T-helper 2 cell (primary cell): Measurements from ENCODE around the gene COL4A3.

Experiments
- DNase-seq, 5 experiments: peaks; one replicate each; pipeline versions ENCODE4 v3.0.0 to v3.0.0-alpha.2; 2012 to 2022
- total RNA-seq, 2 donors: gene quantifications; one replicate each; lab custom pipeline; 2026; lab: John Stamatoyannopoulos, UW

COL4A3 gene
- 0.13 to 0.31 reads per million in 2 donors for total RNA-seq

DNA sequence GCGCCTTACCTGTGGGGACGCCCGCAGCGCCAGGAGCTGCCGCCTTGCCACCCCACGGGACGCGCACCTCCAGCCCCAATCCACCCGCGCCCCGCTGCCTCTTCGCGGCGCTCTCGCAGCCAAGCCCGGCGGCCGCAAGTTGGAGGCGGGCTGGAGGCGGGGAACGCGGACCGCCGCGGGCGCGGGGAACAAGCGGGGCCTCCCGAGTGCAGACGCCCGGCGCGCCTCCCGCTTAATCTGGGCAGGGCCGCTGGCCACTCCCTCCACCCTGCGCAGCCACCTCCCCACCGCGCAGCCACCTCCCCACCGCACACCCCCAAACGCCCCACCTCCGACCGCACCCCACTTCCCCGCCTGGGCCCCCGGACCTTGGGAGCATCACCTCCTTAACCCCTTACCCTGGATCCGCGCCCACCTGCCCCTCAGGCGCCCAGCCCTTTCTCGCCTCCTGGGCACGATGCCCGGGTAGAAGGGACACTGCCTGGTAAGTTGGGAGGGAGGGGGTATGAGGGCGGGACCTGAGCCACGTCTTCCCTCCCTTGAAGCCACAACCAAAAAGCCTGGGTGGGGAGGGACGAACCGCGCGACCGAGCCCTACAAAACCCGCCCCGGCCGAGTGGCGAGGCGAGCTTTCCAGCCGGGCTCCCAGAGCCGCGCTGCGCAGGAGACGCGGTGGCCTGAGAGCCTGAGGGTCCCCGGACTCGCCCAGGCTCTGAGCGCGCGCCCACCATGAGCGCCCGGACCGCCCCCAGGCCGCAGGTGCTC lies at the start of gene COL4A3, which contains the start of gene COL4A4:
Gene COL4A3 (plus strand): TSS at position 627 of the 765 bp plus-strand sequence. CDS start 103 bp downstream, at position 730.
Gene COL4A4 (minus strand): TSS at position 208 of the 765 bp plus-strand sequence. CDS start 16,722 bp downstream, outside the sequence.
- DNase-seq = peak in 1 of 5 experiments; percentile 22

DNA sequence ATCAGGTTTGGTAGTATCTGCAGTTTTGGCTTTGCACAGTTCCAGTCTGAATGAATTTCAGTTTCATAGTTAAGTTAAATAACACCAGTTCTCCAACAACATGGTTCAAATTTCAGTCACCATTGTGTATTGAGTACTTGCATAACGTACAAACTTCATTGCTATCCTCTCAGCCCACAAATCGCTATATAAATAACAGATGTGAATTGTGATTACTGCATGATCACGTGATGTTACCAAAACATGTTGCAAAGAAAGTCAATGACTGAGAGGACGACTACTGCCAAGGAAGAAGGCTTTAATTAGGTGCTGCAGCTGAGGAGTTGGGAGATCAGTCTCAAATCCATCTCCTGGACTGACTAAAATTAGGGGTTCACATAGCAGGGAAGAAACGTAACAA lies 48.7 kb upstream of the COL4A3 start:
- peak in 1 of 5 experiments; percentile 6 for DNase-seq

DNA sequence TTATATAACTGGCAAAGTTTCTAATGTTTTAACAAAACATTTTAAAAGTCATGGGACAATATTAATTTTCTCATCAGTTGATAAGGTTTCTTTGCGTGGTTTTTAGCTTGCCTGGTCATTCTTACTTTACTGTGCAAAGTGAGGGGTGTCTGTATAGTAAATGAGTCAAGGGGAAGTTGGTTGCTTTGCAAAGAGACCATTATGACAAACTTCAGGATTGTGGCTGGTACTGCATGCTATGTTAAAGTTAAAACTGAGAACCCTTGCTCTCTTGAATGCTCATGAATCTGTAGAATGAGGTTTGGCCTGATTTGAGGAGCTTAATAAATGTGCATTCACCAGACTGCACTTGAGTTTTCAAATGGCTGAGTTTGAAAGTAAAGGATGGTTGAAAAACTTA lies 47.4 kb upstream of the COL4A3 start:
- peak in 1 of 5 experiments; percentile 13 for DNase-seq

DNA sequence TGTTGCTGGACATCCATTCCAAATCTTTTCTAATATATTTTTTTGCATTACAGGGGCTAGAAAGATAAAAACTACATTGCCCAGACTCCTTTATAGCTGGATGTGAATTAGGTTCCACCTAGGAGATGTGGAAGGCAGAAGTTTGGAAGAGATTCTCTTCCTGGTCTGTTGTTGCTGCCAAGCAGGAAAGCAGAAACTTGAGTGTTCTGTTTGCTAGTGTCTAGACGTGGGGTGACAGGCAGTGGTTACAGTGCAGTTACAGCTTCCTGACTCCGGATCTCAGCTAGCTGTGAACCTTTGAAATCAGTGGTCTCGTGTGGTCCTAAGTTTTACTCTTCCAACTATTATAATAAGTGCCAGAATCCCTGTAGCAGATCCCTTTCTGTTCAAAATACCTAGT lies 46.6 kb upstream of the COL4A3 start:
- peak in 1 of 5 experiments; percentile 4 for DNase-seq

DNA sequence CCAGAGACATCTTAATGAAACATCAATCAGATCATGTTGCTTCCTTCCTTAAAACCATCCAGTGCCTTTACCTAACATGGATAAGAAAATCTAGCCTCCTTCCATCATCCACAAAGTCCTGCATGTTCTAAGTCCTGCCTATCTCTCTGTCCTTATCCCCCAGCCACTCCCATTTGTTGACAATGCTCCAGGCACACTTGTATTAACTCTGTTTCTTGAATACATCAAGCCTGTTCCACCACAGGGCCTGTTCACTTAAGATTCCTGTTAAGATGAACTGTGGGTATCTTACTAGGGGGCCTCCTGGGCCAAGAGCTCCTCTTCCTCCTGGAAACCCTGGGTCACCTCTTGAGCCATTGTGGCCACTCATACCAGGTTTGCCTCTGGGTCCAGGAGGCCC lies 46.1 kb upstream of the COL4A3 start:
- DNase-seq = no peak

DNA sequence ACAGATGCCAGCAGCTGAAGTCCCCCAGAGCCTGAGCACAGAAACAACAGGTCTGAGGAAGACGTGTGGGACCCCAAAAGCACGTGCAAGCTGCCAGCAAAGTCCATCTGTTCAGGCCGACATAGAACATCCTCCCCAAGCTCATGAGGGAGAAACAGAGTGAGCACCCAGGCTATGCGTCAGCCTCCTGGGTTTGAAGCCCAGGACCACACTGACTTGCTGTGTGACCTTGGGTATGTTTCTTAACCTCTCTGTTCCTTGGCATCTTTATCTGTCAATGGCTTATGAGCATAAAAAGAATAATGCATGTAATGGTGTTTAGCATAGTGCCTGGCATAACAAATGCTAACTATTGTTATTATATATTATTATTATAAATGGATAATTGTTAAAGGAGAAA lies 40.7 kb upstream of the COL4A3 start:
- DNase-seq = no peak

DNA sequence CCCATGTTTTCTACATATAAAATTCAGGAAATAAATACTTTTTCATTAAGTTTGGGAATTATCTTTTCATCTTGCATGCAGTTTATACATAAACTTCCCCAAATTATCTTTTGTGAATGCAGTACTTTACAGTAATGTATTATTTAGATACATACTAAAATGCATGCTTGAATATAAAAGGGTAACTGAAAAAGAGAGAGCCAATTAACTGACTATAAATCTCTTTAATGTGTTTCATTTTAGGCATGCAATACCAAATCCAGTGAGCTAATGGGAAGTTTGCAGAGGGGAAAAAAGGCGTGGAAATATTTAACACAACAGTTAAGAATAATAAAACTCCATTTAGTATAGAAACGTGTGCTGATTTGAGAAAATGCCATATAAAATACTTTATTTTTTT lies 39.6 kb upstream of the COL4A3 start:
- no peak for DNase-seq

DNA sequence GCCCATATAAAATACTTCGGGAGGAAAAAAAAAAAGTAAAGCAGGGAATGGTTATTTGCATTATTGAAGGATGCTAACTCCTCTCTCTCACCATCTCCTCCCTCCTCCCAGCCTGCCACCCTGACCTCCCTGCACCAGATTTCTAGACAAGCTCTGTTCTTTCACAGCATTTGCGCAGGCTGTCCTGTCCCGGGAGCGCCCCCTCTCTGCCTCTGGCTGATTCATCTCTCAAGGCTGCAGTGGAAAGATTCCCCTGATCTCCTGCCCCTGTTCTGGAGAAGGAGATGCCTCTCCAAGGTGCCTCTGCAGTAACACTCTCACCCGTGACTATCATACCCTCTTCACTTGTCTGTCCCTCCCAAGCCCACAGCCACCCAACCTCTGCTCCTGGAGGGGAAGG lies 38.9 kb upstream of the COL4A3 start:
- DNase-seq = no peak

DNA sequence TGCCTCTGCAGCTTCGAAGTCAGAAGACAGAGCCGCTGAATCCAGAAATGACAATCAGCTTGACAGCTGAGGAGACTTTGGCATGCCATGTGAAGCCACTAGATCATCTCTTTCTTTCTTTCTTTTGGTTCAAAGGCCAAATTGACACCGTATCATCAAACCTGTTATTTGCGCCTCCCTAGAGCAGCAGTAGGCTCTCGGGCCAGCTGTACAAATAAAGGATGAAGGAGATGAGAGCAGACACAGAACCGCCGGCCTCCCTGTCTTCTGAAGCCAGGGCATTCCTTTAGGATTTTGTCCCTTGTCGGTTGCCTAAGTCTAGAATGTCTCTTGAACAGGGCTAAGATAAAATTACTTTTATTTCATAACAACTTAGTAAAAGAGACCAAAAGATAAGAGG lies 37.2 kb upstream of the COL4A3 start:
- no peak for DNase-seq

DNA sequence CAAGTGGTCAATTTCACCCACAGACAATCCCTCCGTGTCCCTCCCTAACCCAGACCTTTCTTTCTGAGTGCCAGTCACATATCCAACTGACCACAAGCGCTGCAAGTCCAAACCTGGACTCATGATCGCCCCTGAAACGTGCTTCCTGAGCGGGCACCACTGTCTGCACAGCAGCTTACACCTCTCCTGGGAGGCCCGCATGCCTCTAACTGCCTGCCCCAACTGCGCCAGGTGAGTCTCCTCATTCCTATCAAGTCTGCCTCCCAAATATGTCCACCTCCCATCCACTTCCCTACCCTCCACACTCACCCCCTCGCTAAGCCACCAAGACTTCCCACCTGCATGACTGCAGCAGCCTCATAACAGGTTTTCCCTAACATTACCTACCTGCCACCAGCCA lies 33.8 kb upstream of the COL4A3 start:
- DNase-seq = no peak

DNA sequence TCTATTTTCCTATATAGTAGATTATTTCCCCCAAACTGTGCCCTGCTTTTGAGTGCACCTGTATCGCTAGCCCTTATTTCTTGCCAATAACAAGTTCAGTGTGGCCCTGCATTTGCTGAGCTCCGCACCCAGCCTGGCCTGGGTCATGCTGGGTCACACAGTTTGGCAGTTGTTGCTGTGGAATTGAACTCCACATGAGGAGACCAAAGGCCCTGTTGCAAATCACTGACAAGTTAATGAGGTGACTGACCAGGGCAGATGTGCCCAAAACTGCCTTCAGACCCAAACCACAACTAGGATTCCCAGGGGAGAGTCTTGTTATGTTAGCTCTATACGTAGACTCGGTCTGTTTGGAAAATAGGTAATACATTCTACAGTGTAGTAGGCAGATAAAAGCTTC lies 31.4 kb upstream of the COL4A3 start:
- no peak for DNase-seq

DNA sequence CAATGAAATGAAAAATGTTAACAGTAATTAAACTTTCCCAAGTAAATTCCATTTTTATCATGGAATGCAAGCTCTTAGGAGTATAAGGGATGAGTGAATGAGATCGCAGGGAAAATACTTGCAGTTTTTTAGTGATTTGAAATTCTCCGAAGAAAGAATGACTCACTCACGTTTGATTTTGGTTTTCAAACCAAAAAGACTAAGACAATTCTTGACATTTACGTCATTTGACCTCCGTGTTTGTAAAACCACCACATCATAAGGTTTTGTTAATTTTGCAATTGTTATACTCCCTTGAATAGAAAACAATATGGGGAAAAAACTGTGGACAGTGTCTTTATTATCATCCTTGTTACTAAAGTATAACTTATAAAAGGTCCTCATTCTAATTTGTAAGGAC lies 29.8 kb upstream of the COL4A3 start:
- no peak for DNase-seq

DNA sequence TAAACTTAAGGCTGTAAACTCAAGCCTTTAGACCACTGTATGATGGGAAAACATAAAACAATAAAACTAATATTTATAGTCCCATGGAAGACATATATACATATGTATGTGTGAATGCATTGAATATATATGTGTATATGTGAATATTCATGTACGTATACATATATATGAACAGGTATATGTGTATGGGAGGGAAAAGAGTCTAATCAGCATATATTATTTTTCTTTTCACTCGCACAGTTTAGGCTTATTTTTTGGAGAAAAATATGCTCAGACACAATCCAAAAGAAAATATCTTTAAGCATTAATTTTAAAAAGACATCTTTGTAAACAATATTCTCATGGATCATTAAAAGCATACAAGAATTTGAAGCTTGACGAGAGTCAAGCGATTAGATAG lies 23.1 kb upstream of the COL4A3 start:
- DNase-seq = no peak

DNA sequence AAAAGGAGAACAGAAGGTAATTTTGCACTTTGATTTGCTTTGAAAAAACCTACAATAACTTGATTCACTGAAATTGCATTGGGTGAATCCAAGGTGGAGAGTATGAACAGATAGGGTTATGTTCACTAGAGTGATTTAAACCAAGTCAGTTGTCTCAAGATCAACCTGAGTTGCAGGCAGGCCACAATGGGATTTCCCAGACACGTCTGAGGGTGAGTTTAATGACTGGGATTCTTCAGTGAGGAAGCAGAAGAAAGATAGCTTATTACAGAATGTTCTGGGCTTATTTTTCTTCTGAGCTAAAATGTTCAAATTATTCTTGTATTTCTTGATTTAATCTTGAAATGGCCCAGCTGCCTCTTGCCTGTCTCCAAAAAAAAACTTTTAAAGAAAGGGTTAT lies 20.5 kb upstream of the COL4A3 start:
- no peak for DNase-seq

DNA sequence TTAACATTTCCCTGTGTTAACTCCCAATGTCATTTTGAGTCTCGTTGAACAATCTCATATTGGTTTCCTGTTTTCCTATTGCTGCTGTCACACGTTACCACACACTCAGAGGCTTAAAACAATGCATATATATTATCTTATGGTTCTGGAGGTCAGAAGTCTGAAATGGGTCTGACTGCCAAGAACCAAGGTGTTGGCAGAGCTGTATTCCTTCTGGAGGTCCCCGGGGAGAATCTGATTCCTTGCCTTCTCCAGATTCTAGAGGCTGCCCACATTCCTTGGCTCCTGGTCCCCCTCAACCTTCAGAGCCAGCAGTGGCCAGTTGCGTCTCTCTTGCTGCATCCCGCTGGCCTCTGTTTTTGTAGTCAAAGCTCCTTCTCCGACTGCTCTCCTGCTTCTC lies 18.0 kb upstream of the COL4A3 start:
- DNase-seq = no peak

DNA sequence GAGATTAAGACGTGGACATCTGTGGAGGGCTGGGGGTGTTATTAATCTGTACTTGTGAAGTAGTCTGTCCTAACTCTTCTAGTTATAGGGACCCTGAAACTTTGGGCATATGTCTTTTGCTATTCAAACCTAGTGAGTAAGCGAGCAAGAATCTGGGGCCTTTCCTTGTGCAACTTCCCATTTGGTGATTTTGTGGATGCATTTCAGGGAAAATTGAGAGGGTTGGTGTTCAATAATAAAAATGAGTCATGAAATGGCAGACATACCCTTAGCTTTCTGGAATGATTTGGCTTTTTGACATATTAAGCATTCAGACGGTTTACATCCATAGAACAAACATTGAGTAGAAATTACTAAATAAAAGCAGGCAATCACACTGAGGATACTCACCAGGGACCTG lies 17.4 kb upstream of the COL4A3 start:
- no peak for DNase-seq

DNA sequence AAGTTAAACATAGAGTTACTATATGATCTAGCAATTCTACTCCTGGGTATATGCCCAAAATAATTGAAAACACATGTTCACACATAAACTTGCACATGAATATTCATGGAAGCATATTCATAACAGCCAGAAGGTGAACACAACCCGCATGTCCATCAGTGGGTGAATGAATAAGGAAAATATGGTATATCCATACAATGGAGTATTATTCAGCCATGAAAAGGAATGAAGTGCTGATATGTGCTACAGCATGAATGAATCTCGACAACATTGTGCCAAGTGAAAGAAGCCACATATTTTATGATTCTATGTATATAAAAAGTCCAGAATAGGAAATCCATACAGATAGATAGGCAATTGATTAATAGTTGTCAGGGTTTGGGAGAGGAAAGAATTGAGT lies 16.3 kb upstream of the COL4A3 start:
- DNase-seq = no peak

DNA sequence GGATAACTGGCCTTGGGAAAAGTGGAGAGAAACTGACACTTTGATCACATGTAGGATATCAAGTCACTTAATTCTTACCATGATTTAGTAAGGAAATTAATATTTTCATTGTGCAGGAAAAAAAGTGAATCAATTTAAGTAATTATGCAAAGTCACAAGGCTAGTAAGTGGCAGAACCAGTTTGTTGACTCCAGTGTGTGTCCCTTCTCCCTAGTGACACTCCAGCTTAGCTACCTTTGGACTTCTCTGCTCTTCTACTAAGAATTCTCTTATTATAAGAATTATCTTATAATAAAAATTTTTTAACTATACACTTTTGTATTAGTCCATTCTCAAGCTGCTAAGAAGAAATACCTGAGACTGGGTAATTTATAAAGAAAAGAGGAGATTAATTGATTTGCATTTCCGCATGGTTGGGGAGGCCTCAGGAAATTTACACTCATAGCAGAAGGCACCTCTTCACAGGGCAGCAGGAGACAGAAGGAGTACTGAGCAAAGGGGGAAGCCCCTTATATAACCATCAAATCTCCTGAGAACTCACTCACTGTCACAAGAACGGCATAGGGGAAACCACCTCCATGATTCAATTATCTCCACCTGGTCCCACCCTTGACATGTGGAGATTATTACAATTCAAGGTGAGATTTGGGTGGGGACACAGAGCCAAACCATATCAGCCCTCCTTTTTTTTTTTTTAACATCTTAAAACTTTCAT lies 14.0 kb upstream of the COL4A3 start:
- DNase-seq = no peak

DNA sequence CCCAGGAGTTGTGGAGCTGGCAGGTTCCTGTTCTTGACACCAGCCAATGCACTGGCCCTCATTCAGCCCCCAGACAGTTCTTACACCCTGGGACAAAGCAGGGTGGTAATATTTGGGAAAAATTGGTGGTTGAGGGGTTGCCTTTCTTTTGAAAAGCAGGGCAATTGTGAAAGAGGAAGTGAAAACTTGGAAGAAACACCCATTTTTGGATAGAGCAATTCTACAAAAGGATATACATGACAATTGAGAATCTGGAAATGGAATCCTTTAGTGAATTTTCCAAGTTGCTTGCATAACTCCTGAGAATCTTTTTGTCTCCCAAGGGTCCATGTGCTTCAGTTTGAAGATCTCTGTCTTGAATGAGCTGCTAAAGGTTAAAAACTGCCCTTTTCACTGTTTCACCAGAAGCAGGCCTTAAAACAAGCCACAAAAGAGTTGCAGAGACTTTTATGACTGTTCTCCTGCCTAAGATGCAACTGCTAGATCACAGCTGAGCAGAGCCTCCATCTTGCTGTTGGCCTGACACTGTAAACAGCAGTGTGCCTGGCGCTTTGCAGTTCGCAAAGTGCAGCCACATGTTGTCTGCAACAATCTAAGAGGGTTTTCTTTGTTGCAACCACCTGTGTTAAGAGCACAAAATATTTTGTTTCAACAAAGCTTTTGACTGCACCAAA lies 12.2 kb upstream of the COL4A3 start:
- no peak for DNase-seq

DNA sequence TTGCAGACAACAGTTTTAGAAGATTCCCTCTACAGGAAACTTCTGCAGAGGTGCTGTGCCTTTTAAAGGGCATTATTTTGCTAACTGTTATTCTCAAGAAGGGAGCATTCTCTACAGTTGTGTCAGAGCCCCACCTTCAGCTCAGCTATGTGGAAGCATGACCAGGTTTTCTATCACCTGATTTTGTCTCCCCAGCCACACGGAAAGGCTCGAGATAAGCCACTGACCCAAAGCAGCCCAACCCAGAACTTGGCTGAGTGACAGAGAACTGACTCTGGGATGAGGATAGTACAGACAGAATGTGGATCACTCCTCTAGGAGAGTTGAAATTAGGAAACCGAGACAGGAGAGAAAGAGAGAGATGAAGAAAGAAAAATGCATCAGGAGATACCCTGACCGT lies 11.1 kb upstream of the COL4A3 start:
- DNase-seq = no peak

DNA sequence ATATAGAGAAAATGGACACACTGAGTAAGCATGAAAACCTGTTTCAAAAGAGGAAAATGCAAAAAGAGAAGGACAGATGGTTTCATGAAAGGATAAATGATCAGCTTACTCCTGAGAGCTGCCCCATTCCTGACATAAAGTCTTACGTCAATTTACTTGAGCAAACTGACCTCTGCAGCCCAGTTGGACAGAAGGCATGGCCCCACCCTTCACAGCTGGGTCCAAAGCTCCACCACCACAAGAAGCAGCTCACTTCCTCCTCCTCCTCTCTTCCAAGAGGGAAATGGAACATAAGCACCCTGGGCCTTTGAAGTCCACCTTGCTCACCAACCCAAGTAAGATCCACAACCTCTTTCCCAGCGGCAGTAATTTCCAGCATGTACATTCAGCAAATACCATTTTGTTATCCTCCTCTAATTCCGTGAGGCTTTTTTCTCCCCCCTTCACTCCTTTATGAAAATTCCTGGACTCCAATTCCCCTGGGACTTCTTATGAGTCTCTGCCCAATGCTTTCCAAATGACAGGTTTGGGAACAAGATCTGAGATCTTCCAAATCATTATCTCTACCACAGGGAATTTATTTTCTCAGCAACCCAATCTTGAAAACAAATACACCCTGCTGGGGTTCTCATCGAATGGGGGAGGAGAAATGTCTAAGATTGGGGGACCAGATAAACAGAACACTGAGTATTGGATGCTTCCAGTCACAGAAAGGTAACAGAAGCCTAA lies 10.5 kb upstream of the COL4A3 start:
- no peak for DNase-seq

DNA sequence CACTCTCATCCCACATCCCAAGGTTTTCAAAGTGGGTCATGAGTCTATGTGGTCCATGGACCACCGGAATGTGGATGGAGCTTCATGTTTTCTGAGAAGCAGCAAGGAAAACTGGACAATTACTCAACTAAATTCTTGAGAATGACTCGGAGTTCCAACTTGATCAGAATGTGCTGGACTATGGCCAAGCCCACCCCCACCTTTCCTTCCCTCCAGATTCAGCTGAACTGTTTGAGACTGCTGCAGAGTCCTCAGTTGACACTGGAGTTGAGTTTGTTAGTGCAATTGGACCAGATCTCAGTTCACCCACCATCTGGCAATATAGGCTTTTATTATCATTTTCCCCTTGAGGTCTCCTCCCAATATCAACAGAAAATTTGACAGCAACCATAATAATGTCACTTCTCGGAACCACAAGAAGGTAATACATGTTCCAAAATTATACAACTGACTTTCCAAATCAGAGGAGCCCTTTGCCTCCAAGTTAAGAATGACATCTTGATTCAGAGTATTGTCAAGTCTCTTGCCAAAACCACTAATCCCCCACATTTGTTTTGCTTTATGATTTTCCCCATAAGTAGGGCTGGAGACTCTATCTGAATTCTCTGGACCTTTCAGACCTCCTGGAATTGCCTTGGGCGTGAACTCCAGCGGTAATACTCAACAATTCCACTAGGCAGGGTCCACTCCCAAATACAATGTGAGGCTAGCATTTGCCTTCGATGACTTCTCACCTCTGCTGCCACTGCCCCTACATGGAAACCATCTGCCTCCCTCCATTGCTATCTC lies 9.2 kb upstream of the COL4A3 start:
- no peak for DNase-seq
